Mesenchymal stem cell (in vitro differentiated cells and primary cell): ENCODE results near the gene CRISPLD2.
A peak's percentile ranks its signal among the peaks of the same experiment; 100 is the strongest.

ENCODE experiments used
- DNase-seq: peaks from one replicate; pipeline ENCODE4 v3.0.0-alpha.2; 2013
- H2AFZ ChIP-seq: one replicate; pipeline ENCODE4 v1.6.1; 2013; ENCODE audit warnings: low read depth, mild to moderate bottlenecking, control low read depth, inconsistent platforms, low read length, moderate library complexity
- H2AK5ac ChIP-seq: 2 replicates; pipeline ENCODE4 v1.6.1; 2013; ENCODE audit warnings: low read length, moderate library complexity, mild to moderate bottlenecking, inconsistent platforms; ENCODE audit not compliant: severe bottlenecking
- H2BK120ac ChIP-seq: one replicate; pipeline ENCODE4 v1.6.1; 2013; ENCODE audit warnings: low read depth, mild to moderate bottlenecking, inconsistent platforms, low read length, moderate library complexity
- H2BK12ac ChIP-seq, 2 experiments: one replicate each; pipeline ENCODE4 v1.6.1; 2013; ENCODE audit warnings: inconsistent platforms in 2 of 2, low read length in 2 of 2, mild to moderate bottlenecking in 2 of 2, moderate library complexity in 2 of 2, control low read depth in 1 of 2
- H2BK15ac ChIP-seq: one replicate; pipeline ENCODE4 v1.6.1; 2013; ENCODE audit warnings: mild to moderate bottlenecking, low read depth, inconsistent platforms; ENCODE audit not compliant: poor library complexity, severe bottlenecking
- H2BK5ac ChIP-seq: 2 replicates; pipeline ENCODE4 v1.6.1; 2013; ENCODE audit warnings: low read depth, mild to moderate bottlenecking, low read length, control low read depth, inconsistent platforms; ENCODE audit not compliant: poor library complexity, severe bottlenecking
- H3K14ac ChIP-seq, 2 experiments: one replicate each; pipeline ENCODE4 v1.6.1; 2013; ENCODE audit warnings: inconsistent platforms in 2 of 2, low read length in 2 of 2, control low read depth in 1 of 2, mild to moderate bottlenecking in 1 of 2, moderate library complexity in 1 of 2
- H3K18ac ChIP-seq, 2 experiments: one replicate each; pipeline ENCODE4 v1.6.1; 2013; ENCODE audit warnings: inconsistent platforms in 2 of 2, low read length in 2 of 2, control low read depth in 1 of 2, low read depth in 1 of 2, mild to moderate bottlenecking in 1 of 2
- H3K23ac ChIP-seq, 2 experiments: one replicate each; pipeline ENCODE4 v1.6.1; 2013; ENCODE audit warnings: inconsistent platforms in 2 of 2, low read length in 2 of 2, mild to moderate bottlenecking in 2 of 2, moderate library complexity in 2 of 2, control low read depth in 1 of 2
- H3K27ac ChIP-seq: 2 replicates; pipeline ENCODE4 v1.5.1; 2013; ENCODE audit warnings: mild to moderate bottlenecking, moderate library complexity, low read length, control low read depth, inconsistent platforms; ENCODE audit not compliant: poor library complexity, severe bottlenecking
- H3K27me3 ChIP-seq, 2 experiments: 2 replicates each; pipeline versions ENCODE4 v1.6.1 to v1.7.0; 2013; ENCODE audit warnings: low read length in 2 of 2, mild to moderate bottlenecking in 2 of 2, moderate library complexity in 2 of 2, control low read depth in 1 of 2, inconsistent platforms in 1 of 2; ENCODE audit not compliant: control insufficient read depth in 1 of 2, insufficient read depth in 1 of 2
- H3K36me3 ChIP-seq, 2 experiments: 2 replicates each; pipeline versions ENCODE4 v1.6.1 to v1.7.0; 2013; ENCODE audit warnings: low read length in 2 of 2, control low read depth in 1 of 2, inconsistent platforms in 1 of 2, low read depth in 1 of 2, mild to moderate bottlenecking in 1 of 2; ENCODE audit not compliant: insufficient read depth in 2 of 2, control insufficient read depth in 1 of 2
- H3K4ac ChIP-seq, 2 experiments: one replicate each; pipeline ENCODE4 v1.6.1; 2013; ENCODE audit warnings: inconsistent platforms in 2 of 2, low read length in 2 of 2, mild to moderate bottlenecking in 2 of 2, moderate library complexity in 2 of 2, control low read depth in 1 of 2, low read depth in 1 of 2
- H3K4me1 ChIP-seq: 2 replicates; pipeline ENCODE4 v1.6.1; 2013; ENCODE audit warnings: low read depth, low read length, control low read depth; ENCODE audit not compliant: control insufficient read depth, insufficient read depth
- H3K4me2 ChIP-seq: 2 replicates; pipeline ENCODE4 v1.6.1; 2013; ENCODE audit warnings: low read length, mild to moderate bottlenecking, inconsistent platforms; ENCODE audit not compliant: poor library complexity, severe bottlenecking
- H3K4me3 ChIP-seq, 2 experiments: 2 replicates each; pipeline versions ENCODE4 v1.5.1 to v1.7.0; 2013; ENCODE audit warnings: low read length in 2 of 2, mild to moderate bottlenecking in 2 of 2, control low read depth in 1 of 2, low read depth in 1 of 2; ENCODE audit not compliant: insufficient read depth in 1 of 2
- H3K79me1 ChIP-seq: replicated peaks from 2 replicates; pipeline ENCODE4 v1.6.1; 2013; ENCODE audit warnings: mild to moderate bottlenecking, control low read depth, low read length, inconsistent platforms; ENCODE audit not compliant: poor library complexity, severe bottlenecking
- H3K9ac ChIP-seq: 2 replicates; pipeline ENCODE4 v1.7.0; 2013; ENCODE audit warnings: mild to moderate bottlenecking, low read length, moderate library complexity
- H3K9me3 ChIP-seq: 2 replicates; pipeline ENCODE4 v1.7.0; 2013; ENCODE audit warnings: mild to moderate bottlenecking, low read length; ENCODE audit not compliant: control insufficient read depth
- H4K8ac ChIP-seq: one replicate; pipeline ENCODE4 v1.6.1; 2013; ENCODE audit warnings: inconsistent platforms, mild to moderate bottlenecking, low read length, moderate library complexity
- H4K91ac ChIP-seq: one replicate; pipeline ENCODE4 v1.6.1; 2013; ENCODE audit warnings: mild to moderate bottlenecking, low read length, inconsistent platforms
- WGBS: methylation state at CpG from one replicate; pipeline ENCODE4 v1.1.7; 2013; ENCODE audit warnings: mixed read lengths; 5-methylcytosine and 5-hydroxymethylcytosine counted together

Gene CRISPLD2

GRCh38 chr16:84800158-84800978, 19.4 kb upstream of the CRISPLD2 start:
- no peak overlapping the region for H3K18ac ChIP-seq
- no peaks in the 10 kb centered on the region for H3K4me1 ChIP-seq
- H3K36me3 ChIP-seq = no peaks in the 10 kb centered on the region
- no peak overlapping the region for H3K4me2 ChIP-seq
- no peak overlapping the region for H3K14ac ChIP-seq
- no peaks in the 10 kb centered on the region for H3K79me1 ChIP-seq
- H2AK5ac ChIP-seq = no peak overlapping the region
- H3K9ac ChIP-seq = no peak overlapping the region
- no peak overlapping the region for H4K8ac ChIP-seq
- H3K4me3 ChIP-seq = no peak overlapping the region
- no peak for DNase-seq
- no peak overlapping the region for H2AFZ ChIP-seq
- no peak overlapping the region for H4K91ac ChIP-seq
- H2BK12ac ChIP-seq = no peak overlapping the region
- WGBS = 91% methylated on average over 8 of the region's 8 CpGs
- H3K27me3 ChIP-seq = no peaks in the 10 kb centered on the region
- no peak overlapping the region for H3K27ac ChIP-seq
- H2BK15ac ChIP-seq = no peak overlapping the region
- H3K23ac ChIP-seq = no peak overlapping the region
- no peaks in the 10 kb centered on the region for H3K9me3 ChIP-seq
- H2BK120ac ChIP-seq = no peak overlapping the region
- H2BK5ac ChIP-seq = no peak overlapping the region
- H3K4ac ChIP-seq = no peak overlapping the region

GRCh38 chr16:84803146-84803545, 16.6 kb upstream of the CRISPLD2 start:
- H3K27ac ChIP-seq = no peak overlapping the region
- H3K27me3 ChIP-seq = no peaks in the 10 kb centered on the region
- peaks cover 10% of the 10 kb centered on the region for H3K4me1 ChIP-seq
- no peak overlapping the region for H2BK15ac ChIP-seq
- H3K79me1 ChIP-seq = no peaks in the 10 kb centered on the region
- no peak overlapping the region for H3K18ac ChIP-seq
- H3K4me2 ChIP-seq = no peak overlapping the region
- H2AK5ac ChIP-seq = no peak overlapping the region
- no peak overlapping the region for H3K9ac ChIP-seq
- DNase-seq = no peak
- no peak overlapping the region for H3K14ac ChIP-seq
- no peak overlapping the region for H2AFZ ChIP-seq
- H3K23ac ChIP-seq = no peak overlapping the region
- H4K91ac ChIP-seq = no peak overlapping the region
- no peak overlapping the region for H2BK5ac ChIP-seq
- no peak overlapping the region for H2BK120ac ChIP-seq
- no peak overlapping the region for H3K4ac ChIP-seq
- no peak overlapping the region for H2BK12ac ChIP-seq
- H3K4me3 ChIP-seq = no peak overlapping the region
- H3K9me3 ChIP-seq = no peaks in the 10 kb centered on the region
- no peak overlapping the region for H4K8ac ChIP-seq
- WGBS = 89% methylated on average over 9 of the region's 9 CpGs
- no peaks in the 10 kb centered on the region for H3K36me3 ChIP-seq

GRCh38 chr16:84804326-84804725, 15.5 kb upstream of the CRISPLD2 start:
- Histone ChIP-seq H3K4me2 (no peak overlapping the region), H3K4me1 (peaks cover 10% of the 10 kb centered on the region), H2AK5ac (peak overlapping the region; percentile 27), H3K4ac (no peak overlapping the region), H3K23ac (no peak overlapping the region), H3K36me3 (no peaks in the 10 kb centered on the region), H3K4me3 (no peak overlapping the region), H4K91ac (no peak overlapping the region), H3K27ac (no peak overlapping the region), H3K9me3 (no peaks in the 10 kb centered on the region), H2BK12ac (no peak overlapping the region), H3K9ac (no peak overlapping the region), H2BK5ac (no peak overlapping the region), H2AFZ (no peak overlapping the region), H3K14ac (no peak overlapping the region), H3K18ac (no peak overlapping the region), H2BK15ac (no peak overlapping the region), H3K79me1 (no peaks in the 10 kb centered on the region), H3K27me3 (no peaks in the 10 kb centered on the region), H4K8ac (no peak overlapping the region), H2BK120ac (no peak overlapping the region)
- 97% methylated on average over 10 of the region's 10 CpGs for WGBS
- DNase-seq = no peak

- Histone ChIP-seq H2AK5ac (no peak overlapping the region), H2BK15ac (no peak overlapping the region)
- 40% methylated on average over 25 of the region's 26 CpGs for WGBS
Observed at GRCh38 chr16:84806256-84806889, 13.4 kb upstream of the CRISPLD2 start.

More at GRCh38 chr16:84806256-84806889, 13.4 kb upstream of the CRISPLD2 start:
- Histone ChIP-seq H3K4me1 (peaks cover 10% of the 10 kb centered on the region), H3K18ac (peak overlapping the region; percentile 77 to 87), H3K36me3 (no peaks in the 10 kb centered on the region), H4K8ac (peak overlapping the region; percentile 95), H3K4me2 (peak overlapping the region; percentile 79), H2BK120ac (no peak overlapping the region), H3K14ac (peak overlapping the region in 1 of 2 experiments; percentile 93), H2AFZ (peak overlapping the region; percentile 60), H3K4me3 (peak overlapping the region; percentile 22 to 58), H3K27ac (peak overlapping the region; percentile 81), H2BK5ac (peak overlapping the region; percentile 24), H3K9ac (no peak overlapping the region), H3K79me1 (no peaks in the 10 kb centered on the region), H3K4ac (peak overlapping the region; percentile 51 to 56), H3K27me3 (no peaks in the 10 kb centered on the region), H3K9me3 (no peaks in the 10 kb centered on the region), H3K23ac (no peak overlapping the region), H2BK12ac (peak overlapping the region in 1 of 2 experiments; percentile 90), H4K91ac (peak overlapping the region; percentile 48)
- peak; percentile 93 for DNase-seq
